Cardiac muscle cell (in vitro differentiated cells and primary cell): ENCODE results near the gene OR51A2. TPM values are rescaled to one million over a fixed set of nuclear protein-coding genes. Genes with fewer than 3 reads are reported as not detected.

ENCODE experiments used
- DNase-seq, 2 donors: peaks; one replicate each; pipeline versions ENCODE4 v3.0.0 to v3.0.0-alpha.2; 2010 to 2017; ENCODE audit warnings: low read depth in 1 of 2, low spot score in 1 of 2
- H3K27ac ChIP-seq: fragments of 200-600 bp; sonication (generic); 2 replicates; pipeline ENCODE4 v1.5.1; 2016
- H3K27me3 ChIP-seq: fragments of 200-600 bp; sonication (generic); 2 replicates; pipeline ENCODE4 v1.6.0; 2016; ENCODE audit warnings: control low read depth
- H3K36me3 ChIP-seq: fragments of 200-600 bp; sonication (generic); 2 replicates; pipeline ENCODE4 v1.5.1; 2016; ENCODE audit warnings: control low read depth
- H3K4me1 ChIP-seq: fragments of 200-600 bp; sonication (generic); 2 replicates; pipeline ENCODE4 v1.8.1; 2017; ENCODE audit warnings: low read depth, mild to moderate bottlenecking, mixed run types
- H3K4me3 ChIP-seq: fragments of 200-600 bp; sonication (generic); 2 replicates; pipeline ENCODE4 v1.5.1; 2016; ENCODE audit warnings: mild to moderate bottlenecking
- H3K9me3 ChIP-seq: fragments of 200-600 bp; sonication (generic); 2 replicates; pipeline ENCODE4 v1.5.1; 2017; ENCODE audit warnings: low read depth, mild to moderate bottlenecking, control low read depth
- polyA plus RNA-seq: library from polyadenylated mRNA; unstranded; fragments of >200 nt; fragmentation: Nextera tagmentation; extraction: Ambion mirVana; gene quantifications from 2 replicates; pipeline ENCODE4 v1.2.1, GENCODE V29; 2016
- total RNA-seq: library from RNA; depleted of rRNA; stranded (reverse); fragments of >200 nt; gene quantifications from 2 replicates; pipeline ENCODE4 v1.2.3, GENCODE V29; 2016
- TF ChIP-seq, protein P1 (sequence below): IDR thresholded peaks from 2 replicates; pipeline ENCODE4 v1.5.1; 2012; ENCODE audit warnings: low read depth, mild to moderate bottlenecking, low read length

Gene OR51A2
- total and polyA plus RNA-seq, 2 experiments from 2014 or later = not detected

DNA sequence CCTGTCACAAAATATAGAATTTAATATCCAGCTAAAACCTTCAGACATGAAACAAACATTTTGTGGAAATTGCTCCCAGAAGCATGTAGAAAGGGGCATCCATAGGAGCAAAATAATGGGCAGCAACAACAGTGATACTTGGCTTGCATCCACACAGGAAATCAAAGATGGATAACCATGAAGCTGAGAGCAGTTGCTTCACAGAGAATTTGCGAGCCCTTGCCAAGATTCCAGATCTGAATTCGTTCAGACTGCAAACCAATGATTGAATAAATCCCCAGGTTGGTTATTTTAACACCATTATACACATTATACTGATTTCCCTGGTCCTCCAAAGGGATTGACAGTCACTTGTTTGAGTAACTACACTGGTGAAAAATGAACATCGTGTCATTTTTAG is 23.5 kb upstream of the OR51A2 start:
- no peak for DNase-seq
- no peaks in the 10 kb centered on the region for H3K4me1 ChIP-seq
- no peak overlapping the region for H3K27ac ChIP-seq
- H3K27me3 ChIP-seq = no peaks in the 10 kb centered on the region
- TF ChIP-seq, protein P1, sequence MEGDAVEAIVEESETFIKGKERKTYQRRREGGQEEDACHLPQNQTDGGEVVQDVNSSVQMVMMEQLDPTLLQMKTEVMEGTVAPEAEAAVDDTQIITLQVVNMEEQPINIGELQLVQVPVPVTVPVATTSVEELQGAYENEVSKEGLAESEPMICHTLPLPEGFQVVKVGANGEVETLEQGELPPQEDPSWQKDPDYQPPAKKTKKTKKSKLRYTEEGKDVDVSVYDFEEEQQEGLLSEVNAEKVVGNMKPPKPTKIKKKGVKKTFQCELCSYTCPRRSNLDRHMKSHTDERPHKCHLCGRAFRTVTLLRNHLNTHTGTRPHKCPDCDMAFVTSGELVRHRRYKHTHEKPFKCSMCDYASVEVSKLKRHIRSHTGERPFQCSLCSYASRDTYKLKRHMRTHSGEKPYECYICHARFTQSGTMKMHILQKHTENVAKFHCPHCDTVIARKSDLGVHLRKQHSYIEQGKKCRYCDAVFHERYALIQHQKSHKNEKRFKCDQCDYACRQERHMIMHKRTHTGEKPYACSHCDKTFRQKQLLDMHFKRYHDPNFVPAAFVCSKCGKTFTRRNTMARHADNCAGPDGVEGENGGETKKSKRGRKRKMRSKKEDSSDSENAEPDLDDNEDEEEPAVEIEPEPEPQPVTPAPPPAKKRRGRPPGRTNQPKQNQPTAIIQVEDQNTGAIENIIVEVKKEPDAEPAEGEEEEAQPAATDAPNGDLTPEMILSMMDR = no peak
- H3K36me3 ChIP-seq = no peaks in the 10 kb centered on the region
- H3K9me3 ChIP-seq = no peaks in the 10 kb centered on the region
- H3K4me3 ChIP-seq = no peak overlapping the region

DNA sequence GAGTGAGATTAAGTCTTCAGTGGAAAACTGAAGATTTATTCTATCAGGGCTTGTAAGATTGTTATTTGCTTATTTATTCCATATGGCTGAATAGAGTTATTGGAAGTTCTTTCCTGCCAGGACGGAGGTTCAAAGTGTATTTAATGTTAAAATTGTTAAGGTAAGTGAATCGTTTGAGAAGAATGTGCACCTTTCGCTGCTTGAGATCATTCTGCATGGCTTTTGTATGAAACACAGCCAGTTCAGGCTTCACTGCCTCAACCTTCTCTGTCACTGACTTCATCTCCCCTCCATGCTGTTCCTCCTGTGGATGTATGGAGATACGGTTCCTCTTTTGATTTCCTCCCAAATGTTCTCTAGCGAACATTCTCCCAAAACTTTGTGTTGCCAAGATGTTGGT is 19.9 kb upstream of the OR51A2 start:
- DNase-seq = no peak
- no peak overlapping the region for H3K27ac ChIP-seq
- TF ChIP-seq, protein P1 = no peak
- no peaks in the 10 kb centered on the region for H3K27me3 ChIP-seq
- H3K9me3 ChIP-seq = no peaks in the 10 kb centered on the region
- no peaks in the 10 kb centered on the region for H3K4me1 ChIP-seq
- no peak overlapping the region for H3K4me3 ChIP-seq
- H3K36me3 ChIP-seq = no peaks in the 10 kb centered on the region

DNA sequence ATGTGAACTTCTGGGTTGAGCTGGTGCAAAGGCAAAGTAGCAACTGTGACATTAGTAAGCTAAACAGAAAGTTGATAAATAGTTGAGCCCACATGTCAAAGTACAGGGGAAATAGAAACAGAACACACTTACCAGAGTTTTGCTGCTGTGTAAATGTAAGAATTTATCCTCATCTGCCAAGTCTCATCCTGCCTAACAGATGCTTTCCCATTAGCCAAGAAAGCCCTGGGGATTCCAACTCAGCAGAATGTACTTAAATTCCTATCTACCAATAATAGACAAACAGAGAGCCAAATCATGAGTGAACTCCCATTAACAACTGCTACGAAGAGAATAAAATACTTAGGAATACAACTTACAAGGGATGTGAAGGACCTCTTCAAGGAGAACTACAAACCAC is 7.3 kb upstream of the OR51A2 start:
- no peaks in the 10 kb centered on the region for H3K27me3 ChIP-seq
- H3K36me3 ChIP-seq = no peaks in the 10 kb centered on the region
- no peak overlapping the region for H3K4me3 ChIP-seq
- H3K9me3 ChIP-seq = no peaks in the 10 kb centered on the region
- TF ChIP-seq, protein P1 = no peak
- no peaks in the 10 kb centered on the region for H3K4me1 ChIP-seq
- no peak for DNase-seq
- H3K27ac ChIP-seq = no peak overlapping the region

DNA sequence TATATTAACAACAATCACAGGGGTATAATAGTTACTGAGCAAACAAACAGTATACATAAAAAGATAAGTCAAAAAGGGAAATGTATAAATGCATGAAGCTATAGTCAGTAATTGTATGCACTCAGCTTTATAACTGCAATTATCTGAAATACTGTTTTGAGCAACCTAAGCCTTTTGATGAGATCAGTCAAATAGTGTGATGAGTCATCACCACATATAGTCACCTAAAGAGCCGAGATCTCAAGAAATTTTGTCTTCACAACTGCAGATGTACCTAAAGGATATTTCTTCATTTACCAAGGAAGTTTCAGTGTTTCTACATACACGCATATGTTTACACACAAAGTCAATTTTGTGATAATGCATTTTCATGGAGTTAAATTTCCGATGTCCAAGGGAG is 5.4 kb upstream of the OR51A2 start:
- no peak for DNase-seq
- TF ChIP-seq, protein P1 = no peak
- Histone ChIP-seq H3K27ac (no peak overlapping the region), H3K4me1 (no peaks in the 10 kb centered on the region), H3K27me3 (no peaks in the 10 kb centered on the region), H3K36me3 (no peaks in the 10 kb centered on the region), H3K9me3 (no peaks in the 10 kb centered on the region), H3K4me3 (no peak overlapping the region)

DNA sequence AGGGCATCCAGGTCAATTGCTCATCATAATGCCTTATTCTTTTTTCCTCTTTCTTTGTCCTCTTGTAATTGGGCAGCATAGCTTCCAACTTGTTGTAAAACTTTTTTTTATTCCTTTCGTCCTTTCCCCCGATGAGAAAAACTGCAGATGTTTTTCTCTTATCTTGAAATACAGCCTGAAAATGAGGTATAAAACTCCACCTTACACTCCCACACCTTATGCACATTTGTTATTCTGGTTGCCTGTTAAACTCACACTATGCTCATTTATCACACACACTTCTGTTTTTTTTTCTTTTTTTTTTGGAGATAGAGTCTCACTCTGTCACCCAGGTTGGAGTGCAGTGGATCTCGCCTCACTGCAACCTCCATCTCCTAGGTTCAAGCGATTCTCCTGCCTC is 1.9 kb upstream of the OR51A2 start:
- DNase-seq = no peak
- H3K27me3 ChIP-seq = no peaks in the 10 kb centered on the region
- H3K4me1 ChIP-seq = no peaks in the 10 kb centered on the region
- no peaks in the 10 kb centered on the region for H3K36me3 ChIP-seq
- no peaks in the 10 kb centered on the region for H3K9me3 ChIP-seq
- no peak overlapping the region for H3K27ac ChIP-seq
- H3K4me3 ChIP-seq = no peak overlapping the region
- TF ChIP-seq, protein P1 = no peak

DNA sequence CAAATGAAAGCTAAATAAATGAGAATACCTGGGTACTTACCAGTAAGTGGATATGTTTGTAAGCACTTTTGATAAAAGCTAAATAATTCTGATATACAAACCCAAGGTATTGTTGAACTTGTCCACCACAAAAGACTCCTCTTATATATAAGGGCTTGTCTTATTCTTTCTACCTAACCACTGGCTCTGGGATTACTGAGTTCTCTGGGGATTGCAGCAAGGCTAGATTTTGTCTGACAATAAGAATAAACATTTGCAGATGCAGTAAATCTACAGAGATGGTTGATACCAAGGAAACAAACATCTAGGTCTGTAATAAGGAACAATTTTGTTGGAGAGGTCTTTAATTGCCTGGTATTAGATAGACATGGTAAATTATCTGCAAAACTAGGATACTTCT is 8.0 kb downstream of the OR51A2 start, which contains the start of gene OR51A4:
OR51A4 (minus strand) TSS at position 101 of the 400 bp plus-strand sequence. CDS start 505 bp downstream, outside the sequence.
- no peaks in the 10 kb centered on the region for H3K27me3 ChIP-seq
- no peak for DNase-seq
- H3K27ac ChIP-seq = no peak within 1 kb of the TSS
- no peak within 1 kb of the TSS for H3K4me3 ChIP-seq
- no peaks in the 10 kb centered on the region for H3K4me1 ChIP-seq
- H3K9me3 ChIP-seq = no peaks in the 10 kb centered on the region
- TF ChIP-seq, protein P1 = no peak
- no peaks in the 10 kb centered on the region for H3K36me3 ChIP-seq
